Suprapubic skin (tissue), 4 donors: ENCODE measurements around the gene IL1A. TPM values are rescaled to one million over a fixed set of nuclear protein-coding genes. Genes with fewer than 3 reads are reported as not detected.

Experiments used
- DNase-seq, 2 donors: peaks; one replicate each; pipeline ENCODE4 v3.0.0-alpha.2; 2019; ENCODE audit warnings: low spot score in 2 of 2
- H3K27ac ChIP-seq: fragments of 200-600 bp; sonication (generic); one replicate; pipeline ENCODE4 v1.5.1; 2019
- H3K27me3 ChIP-seq: fragments of 200-600 bp; sonication (generic); one replicate; pipeline ENCODE4 v1.5.1; 2019
- H3K36me3 ChIP-seq: fragments of 200-600 bp; sonication (generic); one replicate; pipeline ENCODE4 v1.5.1; 2019
- H3K4me1 ChIP-seq: fragments of 200-600 bp; sonication (generic); one replicate; pipeline ENCODE4 v1.5.1; 2019
- H3K4me3 ChIP-seq: fragments of 200-600 bp; sonication (generic); one replicate; pipeline ENCODE4 v1.5.1; 2019; ENCODE audit warnings: mild to moderate bottlenecking
- H3K9me3 ChIP-seq: fragments of 200-600 bp; sonication (generic); one replicate; pipeline ENCODE4 v1.5.1; 2019
- CTCF ChIP-seq, 2 donors: fragments of 200-600 bp in 1 of 2; fragments of 450-650 bp in 1 of 2; sonication (generic) in 1 of 2; IDR thresholded peaks; one replicate each; pipeline ENCODE4 v1.5.1; 2016 to 2019; ENCODE audit warnings: antibody characterized with exemption in 2 of 2, mild to moderate bottlenecking in 1 of 2, moderate library complexity in 1 of 2
- EP300 ChIP-seq: sonication (generic); formaldehyde crosslinking; IDR thresholded peaks from one replicate; pipeline ENCODE4 v1.6.1; 2017; ENCODE audit warnings: antibody characterized with exemption
- POLR2A ChIP-seq, 2 donors: fragments of 450-650 bp; IDR thresholded peaks; one replicate each; pipeline ENCODE4 v1.6.1; 2017; ENCODE audit warnings: antibody characterized with exemption in 2 of 2, mild to moderate bottlenecking in 2 of 2, moderate library complexity in 2 of 2
- POLR2AphosphoS5 ChIP-seq, 3 donors: sonication (generic); formaldehyde crosslinking; IDR thresholded peaks; one replicate each; pipeline ENCODE4 v1.6.1; 2017; ENCODE audit warnings: antibody characterized with exemption in 3 of 3
- WGBS: methylation state at CpG from one replicate; pipeline ENCODE4 v1.1.5; 2018; 5-methylcytosine and 5-hydroxymethylcytosine counted together
- total RNA-seq, 4 donors: library from RNA; depleted of rRNA; stranded (reverse); fragments of >200 nt; gene quantifications; one replicate each; pipeline ENCODE4 v1.1.0, GENCODE V29; 2016

Gene IL1A
- total RNA-seq, 4 donors from 2014 or later: 0.49 to 1.1 (median 0.76) TPM; not detected in 1

GRCh38 chr2:112750560-112750843 lies 33.8 kb downstream of the IL1A start:
- Histone ChIP-seq H3K4me3 (no peak overlapping the region), H3K27ac (no peak overlapping the region), H3K27me3 (no peaks in the 10 kb centered on the region), H3K4me1 (no peaks in the 10 kb centered on the region), H3K9me3 (no peaks in the 10 kb centered on the region), H3K36me3 (no peaks in the 10 kb centered on the region)
- TF ChIP-seq EP300 (no peak), POLR2AphosphoS5 (IDR thresholded peaks at IDR 0.05) (no peak), CTCF (IDR thresholded peaks at IDR 0.05) (no peak), POLR2A (IDR thresholded peaks at IDR 0.05) (no peak)
- DNase-seq: no peak

DNA sequence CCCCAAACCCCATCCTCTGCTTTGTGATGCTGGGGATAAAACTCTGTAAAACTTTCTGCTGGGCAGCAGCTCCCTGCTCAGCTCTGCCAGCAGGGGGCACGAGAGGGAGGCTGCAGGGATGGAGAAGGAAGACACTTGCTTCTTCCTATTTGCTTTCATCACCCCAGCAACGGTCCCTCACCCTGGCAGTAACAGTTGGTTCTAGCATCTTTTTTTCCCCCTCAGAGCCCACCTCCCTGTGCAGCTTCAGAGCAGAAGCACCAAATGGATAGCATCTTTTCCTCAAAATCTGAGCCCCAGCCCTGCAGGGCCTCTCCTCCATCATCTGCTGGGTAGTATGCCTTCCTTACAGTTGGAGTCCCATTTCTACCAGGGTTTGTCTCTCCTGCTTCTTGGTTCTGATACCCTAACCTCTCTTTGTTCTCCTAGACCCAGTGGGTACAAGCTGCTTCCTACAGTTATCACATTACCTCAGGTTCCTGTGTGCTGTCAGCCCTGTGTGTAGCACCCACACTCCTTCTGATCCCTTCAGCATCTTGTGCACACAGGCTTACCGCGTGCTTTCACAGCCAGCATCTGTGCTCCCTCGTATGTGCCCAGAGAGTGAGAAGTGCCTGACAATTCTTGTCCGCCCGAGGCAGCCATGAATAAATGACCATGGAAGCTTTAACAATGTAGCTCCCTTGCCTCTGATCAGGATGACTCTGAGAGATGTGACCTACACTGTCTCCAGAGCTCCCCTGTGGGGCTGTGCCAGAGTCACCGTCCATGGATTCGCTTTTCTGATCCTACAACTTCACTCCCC lies 34.3 kb downstream of the IL1A start:
- H3K9me3 ChIP-seq: no peaks in the 10 kb centered on the region
- H3K36me3 ChIP-seq: no peaks in the 10 kb centered on the region
- no peaks in the 10 kb centered on the region for H3K27me3 ChIP-seq
- peak in 1 of 2 donors; percentile 69 for DNase-seq
- no peak overlapping the region for H3K4me3 ChIP-seq
- TF ChIP-seq EP300 (no peak), POLR2A (IDR thresholded peaks at IDR 0.05) (no peak), CTCF (IDR thresholded peaks at IDR 0.05) (peak; percentile 69 to 87)
- no peak overlapping the region for H3K27ac ChIP-seq
- 69% methylated on average over 9 of the region's 9 CpGs for WGBS
- no peaks in the 10 kb centered on the region for H3K4me1 ChIP-seq

DNA sequence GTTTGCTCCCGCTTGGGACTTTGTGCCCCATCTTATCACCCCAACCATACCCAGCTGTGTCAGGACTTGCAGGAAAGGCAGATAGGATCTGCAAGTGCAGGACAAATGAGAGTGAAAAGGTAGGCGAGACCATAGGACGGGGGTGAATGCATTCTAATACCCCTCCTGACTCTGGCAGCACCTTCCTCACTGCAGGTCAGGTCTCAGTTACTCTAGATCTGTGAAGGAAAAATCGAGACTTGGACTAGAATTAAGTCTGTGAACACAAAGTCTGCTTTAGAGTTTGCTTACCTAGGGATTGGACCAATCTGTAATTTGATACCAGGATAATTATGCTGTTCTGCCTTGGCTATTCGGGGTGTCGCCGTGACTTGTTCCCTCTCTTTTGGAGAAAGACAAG lies 43.8 kb downstream of the IL1A start:
- no peaks in the 10 kb centered on the region for H3K27me3 ChIP-seq
- H3K9me3 ChIP-seq: no peaks in the 10 kb centered on the region
- 62% methylated on average over 7 of the region's 7 CpGs for WGBS
- no peak overlapping the region for H3K27ac ChIP-seq
- peaks cover 8% of the 10 kb centered on the region for H3K4me1 ChIP-seq
- H3K4me3 ChIP-seq: no peak overlapping the region
- DNase-seq: no peak
- no peak for TF ChIP-seq EP300
- TF ChIP-seq CTCF (IDR thresholded peaks at IDR 0.05): no peak
- TF ChIP-seq POLR2AphosphoS5 (IDR thresholded peaks at IDR 0.05): no peak
- no peak for TF ChIP-seq POLR2A (IDR thresholded peaks at IDR 0.05)
- H3K36me3 ChIP-seq: no peaks in the 10 kb centered on the region

GRCh38 chr2:112737542-112738232 lies 46.6 kb downstream of the IL1A start:
- TF ChIP-seq CTCF (IDR thresholded peaks at IDR 0.05): no peak
- no peak for TF ChIP-seq POLR2A (IDR thresholded peaks at IDR 0.05)
- no peak for TF ChIP-seq POLR2AphosphoS5 (IDR thresholded peaks at IDR 0.05)
- TF ChIP-seq EP300: no peak
- DNase-seq: no peak
- peaks cover 8% of the 10 kb centered on the region for H3K4me1 ChIP-seq
- H3K36me3 ChIP-seq: no peaks in the 10 kb centered on the region
- no peaks in the 10 kb centered on the region for H3K27me3 ChIP-seq
- no peak overlapping the region for H3K27ac ChIP-seq
- H3K4me3 ChIP-seq: no peak overlapping the region
- no peaks in the 10 kb centered on the region for H3K9me3 ChIP-seq
- 74% methylated on average over 1 of the region's 1 CpG for WGBS

GRCh38 chr2:112733871-112734270 lies 50.4 kb downstream of the IL1A start:
- Histone ChIP-seq H3K9me3 (no peaks in the 10 kb centered on the region), H3K4me3 (no peak overlapping the region), H3K4me1 (no peaks in the 10 kb centered on the region), H3K36me3 (no peaks in the 10 kb centered on the region), H3K27ac (no peak overlapping the region), H3K27me3 (no peaks in the 10 kb centered on the region)
- 83% methylated on average over 1 of the region's 1 CpG for WGBS
- no peak for DNase-seq
- TF ChIP-seq CTCF (IDR thresholded peaks at IDR 0.05) (no peak), EP300 (no peak)
